Epidermal melanocyte (primary cell): ENCODE results near the gene RASGRF1.
"Not testable (repeated sequence)": the region's sequence is repeated elsewhere in the genome, so short reads cannot be mapped to it uniquely, and the experiment has no call there.

ENCODE experiments used
- DNase-seq: peaks from one replicate; pipeline ENCODE4 v3.0.0; 2011; ENCODE audit warnings: low spot score; ENCODE audit not compliant: insufficient read length

RASGRF1 gene

DNA sequence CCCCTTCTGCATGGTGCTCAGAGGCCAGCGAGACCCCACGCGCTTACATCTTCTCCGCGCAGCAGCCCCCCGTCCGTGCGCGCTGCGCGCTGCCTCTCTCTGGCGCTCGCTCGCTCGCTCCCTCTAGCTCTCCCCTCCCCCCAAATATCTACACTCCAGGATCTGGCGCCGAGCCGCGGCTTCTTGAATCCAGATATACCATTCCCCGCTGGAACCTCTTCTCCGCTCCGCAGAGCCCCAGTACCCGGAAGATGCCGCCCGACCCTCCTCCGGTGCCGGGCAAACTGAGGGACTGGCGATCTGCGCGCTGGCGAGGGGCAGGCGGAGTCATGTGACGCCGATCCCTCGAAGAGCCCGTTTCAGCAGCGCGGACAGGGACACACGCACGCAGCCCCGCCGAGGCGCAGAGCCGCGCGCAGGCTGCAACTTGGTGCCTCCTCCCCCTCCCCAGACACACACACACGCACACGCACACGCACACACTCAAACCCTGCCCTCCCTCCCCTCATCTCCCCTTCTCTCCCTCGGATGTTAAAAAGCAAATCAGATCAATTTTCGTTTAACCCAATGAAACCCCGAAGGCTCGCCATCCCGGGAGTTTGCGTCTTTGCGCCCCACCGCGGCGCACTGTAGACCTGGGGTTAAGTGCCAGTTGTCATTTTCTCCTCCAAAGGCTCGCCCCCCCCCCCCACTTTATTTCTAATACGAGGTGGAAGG lies at the start of gene RASGRF1:
RASGRF1 (minus strand) TSS at position 294 of the 717 bp plus-strand sequence; CDS start at position 12, 282 bp downstream.
- no peak for DNase-seq

- DNase-seq: no peak
Measured at GRCh38 chr15:79136434-79137046, 46.0 kb upstream of the RASGRF1 start.

DNA sequence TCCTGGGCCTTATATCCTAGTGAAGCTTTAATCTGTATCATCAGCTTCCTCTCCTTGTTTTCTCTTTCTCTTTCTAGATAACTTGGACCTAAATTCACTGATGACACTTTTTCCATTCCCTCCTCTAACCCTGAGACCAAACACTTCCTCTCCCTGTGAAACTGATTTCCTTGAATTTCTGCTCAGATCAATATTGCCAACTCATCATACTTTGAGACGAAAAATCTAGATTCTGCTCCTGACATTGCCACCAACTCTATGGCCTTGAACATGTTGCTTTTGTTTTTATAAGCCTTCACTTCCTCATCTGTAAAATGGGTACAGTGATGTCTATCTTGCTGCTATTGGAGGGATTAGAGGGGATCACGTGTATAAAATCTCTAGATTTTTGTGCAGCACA lies 42.7 kb upstream of the RASGRF1 start:
- no peak for DNase-seq

DNA sequence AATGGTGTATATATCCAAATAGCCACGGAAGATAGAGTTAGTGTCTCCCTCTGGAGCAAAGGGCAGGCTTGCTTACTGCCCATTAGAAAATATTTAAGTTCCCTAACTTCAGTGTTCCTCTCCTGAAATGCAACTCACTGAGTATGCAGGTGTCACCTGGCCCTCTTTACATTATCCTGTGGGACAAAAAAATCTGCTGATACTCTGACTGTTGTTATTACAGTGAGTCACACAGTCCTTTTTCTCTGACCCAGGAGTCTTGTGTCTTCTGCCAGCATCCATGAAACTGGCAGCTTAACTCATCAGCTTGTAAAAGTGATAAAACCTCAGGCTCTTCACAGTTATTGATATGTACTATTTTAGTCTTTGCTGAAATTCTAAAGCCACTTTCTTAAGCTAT lies 42.2 kb upstream of the RASGRF1 start:
- no peak for DNase-seq

DNA sequence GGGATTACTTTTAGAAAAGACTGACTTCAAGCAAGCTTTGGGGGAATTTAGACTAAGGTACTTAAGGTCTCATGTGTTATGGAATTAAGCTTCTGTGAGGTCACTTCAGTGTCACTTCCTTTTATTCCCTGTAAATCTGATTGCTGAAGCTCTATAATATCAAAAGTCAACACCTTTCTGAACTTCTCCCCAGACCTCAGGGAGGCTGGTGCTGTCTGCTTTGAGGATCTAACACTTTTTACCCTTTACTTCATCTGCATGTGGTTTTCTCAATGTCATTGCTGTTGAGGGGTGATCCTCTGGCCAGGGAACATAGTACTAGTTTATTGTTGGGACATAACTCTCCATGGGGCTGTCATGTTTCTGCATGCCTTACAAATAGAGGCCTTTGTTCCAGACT lies 41.8 kb upstream of the RASGRF1 start:
- DNase-seq: no peak

GRCh38 chr15:79130535-79131130 lies 40.1 kb upstream of the RASGRF1 start:
- no peak for DNase-seq

DNA sequence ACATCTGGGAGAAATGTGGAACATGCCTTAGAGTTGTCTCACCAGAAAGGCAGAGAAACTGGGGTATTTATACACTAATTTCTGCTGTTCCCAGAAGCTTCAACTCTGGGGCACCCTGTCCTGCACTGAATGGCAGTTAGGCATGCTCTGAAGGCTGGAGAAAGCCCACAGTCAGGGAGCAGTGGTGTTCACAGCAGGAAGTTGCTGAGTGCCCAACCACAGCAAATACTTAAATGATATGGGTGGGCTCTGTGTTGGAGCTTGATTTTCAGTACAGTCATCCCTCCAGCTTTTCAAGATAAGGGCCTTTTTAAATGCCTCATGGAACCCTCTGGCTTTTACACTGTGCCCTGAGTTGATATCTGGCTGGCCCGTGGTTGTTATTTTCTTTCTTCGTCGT lies 38.7 kb upstream of the RASGRF1 start:
- no peak for DNase-seq

GRCh38 chr15:79128556-79128955 lies 38.0 kb upstream of the RASGRF1 start:
- no peak for DNase-seq

DNA sequence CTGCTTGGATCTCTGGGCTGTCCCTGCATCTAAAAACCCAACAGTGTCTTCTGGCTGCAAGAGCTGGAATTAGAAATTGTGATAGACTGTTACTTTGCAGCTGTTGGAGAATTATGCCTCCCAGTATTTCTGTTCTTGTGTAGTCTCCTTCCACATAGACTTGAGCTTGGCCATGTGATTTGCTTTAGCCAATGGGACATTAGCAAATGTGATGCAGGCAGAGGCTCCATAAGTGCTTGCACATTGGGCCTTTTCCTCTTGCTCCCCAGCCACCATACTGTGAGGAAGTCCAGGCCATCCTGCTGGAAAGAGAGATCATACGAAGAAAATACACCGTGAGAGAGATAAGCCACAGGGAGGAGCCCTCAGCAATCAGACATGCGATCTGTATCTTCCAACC lies 33.8 kb upstream of the RASGRF1 start:
- DNase-seq: no peak

DNA sequence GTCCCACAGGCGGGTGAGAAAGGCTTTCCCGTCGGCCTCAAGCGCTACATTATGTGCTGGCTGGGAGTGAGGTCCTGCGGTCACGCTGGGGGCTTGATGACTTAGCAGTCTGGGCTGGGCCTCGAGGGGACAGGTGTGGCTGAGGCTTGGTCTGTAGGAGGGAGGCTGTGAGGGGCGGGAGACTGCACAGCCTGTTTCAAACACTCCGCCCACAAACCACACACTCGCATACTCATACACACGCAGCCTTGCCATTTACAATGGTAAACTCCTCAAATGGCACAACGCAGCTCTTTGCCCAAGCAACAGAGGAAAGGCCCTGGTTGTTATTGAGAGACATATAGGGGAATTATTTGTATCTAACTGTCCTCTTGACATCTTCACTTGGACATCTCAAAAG lies 32.4 kb upstream of the RASGRF1 start:
- DNase-seq: no peak

GRCh38 chr15:79122391-79122790 lies 31.8 kb upstream of the RASGRF1 start:
- DNase-seq: no peak

GRCh38 chr15:79121571-79121970 lies 31.0 kb upstream of the RASGRF1 start:
- no peak for DNase-seq

DNA sequence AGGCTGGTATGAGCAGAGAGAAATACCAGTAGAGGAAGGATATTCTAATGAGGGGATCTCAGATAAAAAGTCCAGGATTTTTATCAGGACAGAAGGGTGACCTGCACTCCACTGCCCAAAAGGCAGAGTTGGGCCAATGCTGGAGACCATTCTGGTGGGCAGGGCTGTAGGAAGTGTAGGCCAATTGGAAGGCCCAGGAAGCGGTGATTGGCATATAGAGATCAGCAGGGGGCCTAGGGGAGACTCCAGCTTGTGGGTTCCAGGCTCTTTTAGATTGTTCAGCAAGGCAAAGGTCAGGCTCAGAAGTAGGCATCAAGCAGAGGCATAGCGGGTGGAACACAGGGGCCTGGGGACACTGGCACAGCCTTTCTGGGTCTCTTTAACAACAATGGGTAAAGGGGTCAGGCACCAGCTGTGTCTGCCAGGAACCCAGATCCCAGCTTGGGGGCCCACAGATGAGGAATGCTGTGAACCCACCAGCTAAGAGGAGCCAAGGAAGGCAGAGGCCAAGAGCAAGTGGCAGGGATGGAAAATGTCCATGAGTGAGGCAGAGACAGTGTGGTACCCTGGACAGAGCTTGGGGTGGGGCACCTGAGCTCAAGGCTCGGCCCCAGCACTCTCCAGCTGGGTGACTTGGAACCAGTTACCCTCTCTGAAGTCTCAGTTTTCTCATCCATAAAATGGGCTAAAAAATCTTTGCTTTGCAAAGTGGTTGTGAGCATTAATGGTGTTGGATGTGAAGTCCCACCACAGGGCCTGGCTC lies 27.0 kb upstream of the RASGRF1 start:
- DNase-seq: no peak

DNA sequence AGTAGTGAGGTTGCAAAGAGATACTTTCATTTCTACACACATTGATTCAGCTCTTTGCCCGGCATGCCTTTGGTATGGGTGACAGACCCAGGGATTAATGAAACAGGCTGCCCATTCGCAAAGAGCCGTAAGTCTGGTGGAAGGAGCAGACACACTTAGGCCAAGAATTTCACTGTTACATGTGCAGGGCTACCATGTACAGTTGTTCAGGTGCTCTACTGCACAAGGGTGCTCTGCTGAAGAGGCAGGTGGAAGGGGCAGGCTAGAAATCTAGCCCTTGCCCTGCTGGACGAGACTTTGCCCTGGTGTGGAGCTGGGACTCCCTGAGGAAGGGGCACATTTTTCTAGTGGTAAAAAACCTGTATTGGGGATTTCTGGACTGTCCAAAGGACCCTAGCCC lies 26.2 kb upstream of the RASGRF1 start:
- DNase-seq: no peak

GRCh38 chr15:79115986-79116665 lies 25.5 kb upstream of the RASGRF1 start:
- DNase-seq: no peak

DNA sequence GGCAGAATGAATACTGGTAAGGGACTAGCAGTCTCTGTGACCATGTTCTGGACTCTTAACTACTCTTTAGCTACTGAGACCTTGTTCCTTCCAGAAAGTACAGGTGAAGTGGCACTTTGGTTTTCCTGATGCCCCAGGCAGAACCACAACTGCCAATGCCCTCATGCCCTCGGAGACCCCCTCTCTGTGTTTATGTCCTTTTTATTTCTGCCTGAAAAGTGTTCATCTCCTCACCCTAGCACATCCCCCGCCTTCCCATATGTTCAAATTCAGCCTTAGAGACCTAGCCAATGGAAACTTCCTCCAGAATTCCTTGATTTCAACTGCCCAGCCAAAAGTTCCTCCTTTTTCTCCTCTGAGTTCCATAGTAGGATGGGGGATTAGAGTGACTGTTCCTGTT lies 23.3 kb upstream of the RASGRF1 start:
- DNase-seq: no peak

DNA sequence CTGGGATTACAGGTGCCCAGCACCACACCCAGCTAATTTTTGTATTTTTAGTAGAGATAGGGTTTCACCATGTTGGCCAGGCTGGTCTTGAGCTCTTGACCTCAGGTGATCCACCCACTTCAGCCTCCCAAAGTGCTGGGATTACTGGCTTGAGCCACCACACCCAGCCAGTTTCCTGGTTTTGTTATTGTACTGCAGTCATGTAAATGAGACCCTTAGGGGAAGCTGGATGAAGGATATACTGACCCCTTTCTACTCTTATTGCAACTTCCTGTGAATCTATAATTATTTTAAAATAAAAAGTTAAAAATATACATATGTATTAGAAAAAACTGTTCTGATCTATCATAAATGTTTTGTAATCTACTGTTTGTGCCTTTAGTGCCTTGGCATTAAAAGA lies 20.8 kb upstream of the RASGRF1 start:
- not testable (repeated sequence) for DNase-seq

GRCh38 chr15:79105141-79105540 lies 14.6 kb upstream of the RASGRF1 start:
- DNase-seq: no peak

- no peak for DNase-seq
Measured at GRCh38 chr15:79102595-79102994, 12.0 kb upstream of the RASGRF1 start.

DNA sequence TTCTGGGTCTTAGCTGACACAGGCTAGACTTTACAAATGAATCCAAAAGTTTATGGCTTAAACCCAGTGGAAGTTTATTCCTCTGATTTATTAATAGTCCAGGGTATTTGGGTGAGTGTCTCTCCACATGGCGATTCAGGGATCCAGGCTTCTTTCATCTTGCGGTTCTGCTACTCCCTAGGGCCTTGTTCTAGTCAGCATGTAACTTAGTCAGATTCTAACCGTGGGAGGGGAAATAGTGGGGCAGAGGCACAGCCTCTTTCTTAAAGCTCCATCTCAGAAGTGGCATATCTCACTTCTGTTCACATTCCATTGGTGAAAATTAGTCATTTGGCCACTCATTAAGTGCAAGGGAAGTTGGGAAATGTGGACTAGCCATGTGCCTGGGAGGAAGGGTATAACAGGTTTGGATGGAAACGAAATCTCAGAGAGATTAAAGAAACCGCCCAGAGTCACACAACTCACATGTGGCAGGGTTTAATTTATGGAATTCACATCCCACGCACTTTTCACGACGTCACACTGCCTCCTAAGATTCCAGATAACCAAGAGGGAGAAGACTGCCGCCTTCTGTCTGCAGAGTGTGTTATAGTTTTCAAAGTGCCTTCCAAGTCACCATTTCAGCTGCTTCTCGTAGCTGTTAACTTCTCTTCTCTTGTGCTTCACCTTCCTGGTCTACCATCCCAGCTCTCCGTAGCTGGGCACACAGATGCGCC lies 11.4 kb upstream of the RASGRF1 start:
- no peak for DNase-seq

- no peak for DNase-seq
Measured at GRCh38 chr15:79099692-79100091, 9.1 kb upstream of the RASGRF1 start.
